HG02981 (cell line): ENCODE results near the gene NRCAM.

Experiments
- ATAC-seq: cut with Tn5 transposase; IDR thresholded peaks from one replicate; pipeline ENCODE4 v1.9.1; 2021; ENCODE audit warnings: mild to moderate bottlenecking, moderate library complexity; ENCODE audit not compliant: unreplicated experiment

Gene NRCAM

DNA sequence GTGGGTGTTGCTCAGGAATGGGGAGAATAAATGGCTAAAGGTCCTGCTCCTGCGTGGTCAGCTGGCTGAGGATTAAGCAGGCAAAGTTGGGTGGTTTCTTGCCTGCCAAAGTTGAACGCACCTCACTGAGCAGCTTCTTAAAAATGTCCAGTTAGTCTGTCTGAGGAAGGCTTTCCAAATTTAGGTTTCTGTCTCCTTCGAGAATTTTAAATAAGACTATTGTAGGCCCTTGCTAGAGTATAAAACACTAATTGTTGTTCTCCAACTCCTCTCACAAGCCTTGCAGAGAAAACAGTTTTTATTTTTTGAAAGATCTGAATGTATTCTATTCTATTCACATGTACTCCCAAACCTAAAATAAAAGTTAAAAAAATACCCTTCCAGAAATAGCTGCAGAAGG, 204.1 kb downstream of the NRCAM start:
- no peak for ATAC-seq

- ATAC-seq: no peak
Measured at GRCh38 chr7:108251700-108252099, 204.5 kb downstream of the NRCAM start.

DNA sequence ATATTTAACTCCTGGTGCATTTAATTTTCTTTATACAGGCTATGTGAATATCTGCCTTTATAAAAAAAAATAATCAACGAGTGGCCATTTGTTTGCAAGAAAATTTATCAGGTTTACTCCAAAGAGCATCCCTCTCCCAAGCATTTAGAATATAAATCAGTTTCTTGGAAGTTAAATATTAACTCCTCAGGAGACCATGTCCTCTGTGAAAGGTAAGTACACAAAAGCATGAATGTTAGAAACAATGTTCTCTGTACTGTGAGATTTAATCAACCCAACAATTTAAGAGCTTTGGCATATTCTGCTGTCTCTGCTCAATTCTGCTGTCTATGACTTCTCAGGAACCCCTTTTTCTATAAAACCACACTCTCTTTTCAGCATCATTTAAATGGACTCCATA, 206.8 kb downstream of the NRCAM start:
- ATAC-seq: no peak

DNA sequence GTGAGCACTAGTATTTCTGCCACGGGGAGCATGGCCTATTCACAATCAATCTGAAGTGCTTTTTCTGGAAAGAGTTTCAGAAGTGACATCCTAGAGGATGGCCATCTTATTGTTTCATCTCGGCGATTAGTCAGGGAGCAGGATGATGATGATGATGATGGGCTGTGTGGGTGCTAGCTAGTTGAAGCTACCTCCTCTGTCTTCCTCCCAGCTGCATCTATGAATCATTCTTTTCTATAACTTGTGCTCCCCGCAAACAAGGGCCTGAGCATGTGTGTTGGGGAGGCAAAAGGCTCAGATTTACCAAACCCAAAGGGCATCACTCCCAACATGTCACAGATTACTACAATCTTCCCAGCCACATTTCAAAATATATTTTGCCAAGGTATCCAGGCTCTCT, 207.4 kb downstream of the NRCAM start:
- ATAC-seq: no peak

- ATAC-seq: no peak
Measured at GRCh38 chr7:108248418-108248817, 207.8 kb downstream of the NRCAM start.

GRCh38 chr7:108247614-108248013, 208.6 kb downstream of the NRCAM start:
- no peak for ATAC-seq

GRCh38 chr7:108246227-108246837, 209.9 kb downstream of the NRCAM start:
- peak; percentile 59 for ATAC-seq

DNA sequence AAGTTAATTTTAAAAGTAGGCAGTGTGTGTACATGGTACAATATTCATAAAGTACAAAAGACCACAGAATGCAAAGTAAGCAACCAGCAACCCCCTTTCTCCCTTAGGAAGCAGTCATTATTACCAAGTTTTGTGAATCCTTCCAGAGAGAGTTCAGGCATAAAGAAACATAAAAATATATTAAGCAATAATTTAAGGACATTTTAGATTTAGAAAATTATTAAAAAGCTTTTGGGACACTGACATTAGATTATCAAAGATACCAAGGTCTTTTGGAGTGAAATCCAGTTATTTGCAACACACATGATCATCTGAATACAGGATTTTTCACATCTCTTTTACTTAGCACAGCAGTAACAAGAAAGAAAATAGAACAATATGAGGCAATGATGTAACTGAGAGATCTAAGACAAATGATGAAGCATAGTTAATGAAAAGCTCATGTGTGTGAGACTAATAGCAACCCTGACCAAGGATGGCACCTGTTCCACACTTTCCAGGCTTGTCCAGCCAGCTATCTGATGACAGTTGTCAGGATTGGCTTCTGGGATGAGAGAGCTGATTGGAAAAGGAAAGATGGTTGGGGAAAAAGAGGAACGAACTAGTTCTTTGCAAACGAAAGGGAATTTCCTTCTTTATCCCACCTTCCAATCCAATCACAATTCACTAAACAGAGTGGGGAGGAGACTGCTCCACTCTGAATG, 210.6 kb downstream of the NRCAM start:
- ATAC-seq: no peak

GRCh38 chr7:108244110-108244509, 212.1 kb downstream of the NRCAM start:
- no peak for ATAC-seq

GRCh38 chr7:108239501-108240225, 216.6 kb downstream of the NRCAM start:
- ATAC-seq: no peak

GRCh38 chr7:108236681-108237415, 219.4 kb downstream of the NRCAM start:
- ATAC-seq: no peak

DNA sequence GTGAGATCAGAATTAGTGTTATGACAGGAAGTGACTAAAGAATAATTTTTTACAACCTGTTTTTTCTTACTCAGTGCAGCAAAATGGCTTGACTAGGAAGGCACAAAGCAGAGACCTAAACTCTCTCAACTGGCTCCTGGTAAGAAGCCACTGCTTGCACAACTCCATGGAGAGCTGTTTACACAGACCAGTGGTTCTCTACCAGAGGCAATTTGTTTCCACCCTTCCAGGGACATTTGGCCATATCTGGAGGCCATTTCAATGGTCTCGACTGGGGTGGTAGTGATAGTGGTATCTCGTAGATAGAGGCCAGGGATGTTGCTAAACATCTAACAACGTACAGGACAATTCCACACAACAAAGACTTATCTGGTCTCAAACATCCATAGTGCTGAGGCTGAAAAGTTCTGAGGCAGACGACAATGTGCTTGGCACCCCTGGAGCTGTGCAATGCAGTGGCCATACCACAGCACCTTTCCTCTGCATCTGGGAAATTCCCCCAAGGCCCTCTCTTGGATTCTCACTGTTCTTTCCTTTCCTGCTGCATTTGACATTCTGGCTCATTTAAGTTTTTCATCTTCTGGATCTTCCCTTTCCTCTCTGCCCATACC, 220.7 kb downstream of the NRCAM start:
- no peak for ATAC-seq

DNA sequence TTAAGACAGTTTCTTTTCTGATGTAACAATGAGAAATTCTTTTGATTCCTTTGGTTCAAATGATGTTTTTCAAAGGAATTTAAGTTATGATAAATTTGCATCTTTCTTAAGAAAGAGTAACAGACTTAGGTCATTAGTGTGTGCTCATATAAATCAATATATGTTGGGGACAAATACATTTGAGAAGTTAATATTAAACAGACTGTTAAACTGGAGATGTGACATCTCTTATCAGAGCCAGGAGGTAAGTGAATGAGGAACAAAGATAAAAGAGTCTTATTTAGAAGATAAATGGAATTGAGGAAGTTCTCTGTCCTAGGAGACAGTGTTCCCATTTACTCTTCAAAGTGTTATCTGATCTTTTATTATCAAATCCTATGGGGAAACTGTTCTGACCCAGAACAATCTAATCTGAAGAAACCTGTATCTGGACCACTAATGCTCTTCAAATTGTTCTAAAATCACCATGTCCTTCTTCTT, 221.2 kb downstream of the NRCAM start:
- ATAC-seq: no peak

DNA sequence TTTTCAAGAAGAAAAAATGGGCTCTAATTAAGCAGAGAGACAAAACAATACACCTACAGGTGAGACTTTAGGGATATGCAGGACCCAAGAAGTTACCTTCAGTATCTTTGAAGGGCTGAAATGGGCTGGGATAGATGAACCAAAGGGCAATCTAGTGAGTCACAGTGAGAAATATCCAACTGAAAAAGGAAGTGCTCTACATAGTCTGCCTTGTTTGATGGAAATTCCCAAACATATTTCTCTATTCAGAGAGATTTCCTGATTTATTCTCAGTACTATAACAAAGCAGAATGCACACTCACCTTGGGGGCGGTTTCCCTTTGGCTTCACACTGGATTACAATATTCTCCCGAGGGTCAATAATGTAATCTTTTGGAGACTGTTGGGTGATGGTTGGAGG, 222.0 kb downstream of the NRCAM start:
- no peak for ATAC-seq

GRCh38 chr7:108232076-108232475, 224.2 kb downstream of the NRCAM start:
- ATAC-seq: no peak

DNA sequence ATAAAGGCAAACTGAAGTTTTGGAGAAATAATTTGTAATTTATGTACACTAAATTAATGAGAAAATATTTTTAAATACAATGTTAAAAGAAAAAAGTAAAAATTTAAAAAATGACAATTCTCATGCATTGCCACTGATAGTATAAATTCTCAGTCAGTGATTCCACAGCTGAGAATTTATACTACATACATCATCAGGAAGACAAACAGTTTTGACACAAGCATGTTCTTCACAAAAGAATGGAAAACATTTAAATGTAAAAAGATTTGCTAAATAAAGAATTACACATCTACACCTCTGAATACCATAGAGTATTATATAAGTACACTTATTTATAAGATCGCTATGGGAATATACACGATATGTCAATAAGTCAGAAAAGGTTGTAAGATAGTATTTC, 225.0 kb downstream of the NRCAM start:
- ATAC-seq: no peak

- ATAC-seq: no peak
Measured at GRCh38 chr7:108227366-108227765, 228.9 kb downstream of the NRCAM start.

GRCh38 chr7:108226816-108227299, 229.4 kb downstream of the NRCAM start:
- no peak for ATAC-seq

DNA sequence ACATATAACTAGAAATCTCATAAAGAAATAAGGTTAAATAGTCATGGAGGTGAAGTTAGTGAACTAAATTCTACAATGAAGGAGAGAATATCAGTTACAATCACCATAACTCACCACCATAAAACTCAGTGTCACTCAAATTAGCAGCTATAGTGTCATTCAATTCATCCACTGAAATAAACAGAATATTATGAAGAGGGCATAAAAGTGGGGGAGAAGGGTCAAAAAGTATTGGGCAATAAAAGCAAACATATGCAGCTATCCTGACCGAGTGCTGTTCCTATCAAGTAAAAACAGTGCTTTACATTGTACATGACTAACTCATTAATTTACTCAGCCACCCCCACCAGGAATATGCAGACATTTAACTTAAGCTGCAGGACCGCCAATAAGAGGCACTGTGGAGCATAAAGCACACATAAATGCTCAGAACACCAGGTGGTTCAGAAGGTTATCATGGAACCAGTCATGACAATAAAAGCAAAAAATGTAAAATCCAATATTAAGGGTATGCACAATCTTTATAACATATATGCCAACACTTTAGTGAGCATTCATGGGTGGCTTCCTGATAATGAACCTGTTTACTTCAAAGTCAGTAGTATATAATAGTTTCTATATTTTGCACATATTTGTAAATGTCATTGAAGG, 230.6 kb downstream of the NRCAM start:
- no peak for ATAC-seq

DNA sequence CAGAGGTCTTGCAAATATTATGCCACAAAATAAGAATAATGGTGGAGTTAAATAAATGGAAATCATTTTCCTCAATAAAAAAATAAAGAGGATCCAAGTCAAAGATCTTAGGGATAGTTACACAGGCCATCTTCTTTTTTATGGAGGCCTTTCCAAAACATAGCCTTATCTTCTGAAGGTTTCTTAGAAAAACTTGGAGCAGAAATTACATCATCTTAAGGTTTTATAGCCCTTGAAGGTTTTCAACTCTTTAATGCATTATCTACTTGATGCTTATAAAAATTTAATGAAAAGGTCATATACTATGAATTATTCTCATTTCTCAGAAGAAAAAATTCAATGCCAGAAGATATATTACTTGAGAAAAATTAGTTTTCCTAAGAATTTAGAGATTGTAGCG, 231.8 kb downstream of the NRCAM start:
- no peak for ATAC-seq
